Activated CD8-positive, alpha-beta memory T cell treated with anti-CD3 and anti-CD28 coated beads for 48 hours (primary cell): Measurements from ENCODE around the gene NACC2.
"Not testable (repeated sequence)": the region's sequence is repeated elsewhere in the genome, so short reads cannot be mapped to it uniquely, and the experiment has no call there.

Source experiments
- DNase-seq, 3 experiments: peaks; one replicate each; pipeline ENCODE4 v3.0.0-alpha.2; 2020; ENCODE audit warnings: low read depth in 2 of 3, low spot score in 2 of 3

Gene NACC2

GRCh38 chr9:136047076-136047774 lies 47.9 kb downstream of the NACC2 start:
- DNase-seq = no peak

GRCh38 chr9:136046554-136046920 lies 48.6 kb downstream of the NACC2 start:
- DNase-seq = no peak

GRCh38 chr9:136045595-136046553 lies 49.2 kb downstream of the NACC2 start:
- no peak for DNase-seq

GRCh38 chr9:136044971-136045594 lies 50.0 kb downstream of the NACC2 start:
- DNase-seq = no peak

GRCh38 chr9:136044207-136044970 lies 50.7 kb downstream of the NACC2 start:
- DNase-seq = no peak

- DNase-seq = no peak
These were observed 51.6 kb downstream of the NACC2 start for GRCh38 chr9:136043441-136043991.

GRCh38 chr9:136042541-136042940 lies 52.5 kb downstream of the NACC2 start:
- DNase-seq = no peak

- not testable (repeated sequence) for DNase-seq
These were observed 54.2 kb downstream of the NACC2 start for GRCh38 chr9:136040848-136041247.

- no peak for DNase-seq
These were observed 55.6 kb downstream of the NACC2 start for GRCh38 chr9:136039488-136039887.

GRCh38 chr9:136036848-136037247 lies 58.2 kb downstream of the NACC2 start:
- DNase-seq = no peak

- DNase-seq = no peak
These were observed 59.0 kb downstream of the NACC2 start for GRCh38 chr9:136036050-136036449.

- DNase-seq = no peak
These were observed 63.1 kb downstream of the NACC2 start for GRCh38 chr9:136031741-136032730.

GRCh38 chr9:136031094-136031493 lies 64.0 kb downstream of the NACC2 start:
- DNase-seq = no peak

GRCh38 chr9:136029556-136029955 lies 65.5 kb downstream of the NACC2 start:
- DNase-seq = no peak

- DNase-seq = no peak
These were observed 66.2 kb downstream of the NACC2 start for GRCh38 chr9:136028760-136029470.

GRCh38 chr9:136026943-136027289 lies 68.2 kb downstream of the NACC2 start:
- DNase-seq = not testable (repeated sequence)

GRCh38 chr9:136026266-136026942 lies 68.7 kb downstream of the NACC2 start:
- no peak for DNase-seq

GRCh38 chr9:136025481-136025880 lies 69.6 kb downstream of the NACC2 start:
- DNase-seq = no peak
